Daoy (cell line): ENCODE results near the gene STARD7. TPM values are rescaled to one million over a fixed set of nuclear protein-coding genes. Genes with fewer than 3 reads are reported as not detected.

Experiments used
- DNase-seq: peaks from one replicate; pipeline ENCODE4 v3.0.0-alpha.2; 2015; ENCODE audit warnings: low read depth
- total RNA-seq: library from RNA; depleted of rRNA; stranded (reverse); fragments of >200 nt; shearing (Covaris generic); gene quantifications from 2 replicates; pipeline ENCODE4 v1.2.3, GENCODE V29; 2014; rRNA removed

The STARD7 gene
- total RNA-seq, 1 experiment from 2014 or later = 176 TPM

- DNase-seq = no peak
Observed at GRCh38 chr2:96136129-96136720, 72.4 kb downstream of the STARD7 start.

DNA sequence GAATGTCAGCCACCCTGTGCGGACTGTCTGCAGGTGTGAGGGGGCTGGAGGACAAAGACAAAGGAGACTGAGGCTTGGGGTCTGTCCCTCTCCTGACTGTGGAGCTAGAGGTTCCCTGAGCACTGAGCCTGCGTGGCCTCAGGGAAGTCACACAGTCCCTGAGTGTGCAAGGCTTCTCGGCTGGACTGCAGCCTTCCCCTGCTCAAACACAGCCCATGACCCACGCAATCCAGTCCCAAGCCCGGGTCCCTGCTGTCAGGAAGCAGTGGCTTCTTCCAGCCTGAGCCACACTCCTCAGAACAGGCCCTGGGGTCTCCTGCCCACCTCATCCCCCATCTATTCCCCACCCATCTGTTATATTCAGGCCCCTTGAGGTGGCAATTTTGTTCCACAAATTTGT is 73.0 kb downstream of the STARD7 start:
- no peak for DNase-seq

DNA sequence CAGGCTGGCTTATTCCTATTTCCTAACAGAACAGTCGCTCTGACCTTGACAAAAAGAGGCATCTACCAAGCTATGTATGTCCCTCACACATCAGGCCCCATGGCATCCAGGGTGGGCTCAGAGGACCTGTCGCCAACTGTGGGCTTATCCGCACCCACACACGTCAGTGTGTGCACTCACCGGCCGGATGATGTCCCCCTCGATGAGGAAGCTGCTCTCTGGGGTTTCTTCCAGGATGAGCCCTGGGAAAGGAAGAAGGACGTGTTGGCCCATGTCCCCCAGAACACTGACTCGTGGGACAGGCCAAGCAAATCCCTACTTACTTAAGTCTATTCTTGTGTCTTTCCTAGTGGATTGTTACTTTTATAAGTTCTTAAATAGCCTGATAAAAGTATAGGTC is 73.5 kb downstream of the STARD7 start:
- DNase-seq = no peak

Other genes starting within 250 kb of the STARD7 start
- gene ANKRD36C, start 217.0 kb downstream of the STARD7 start, total RNA-seq = 8.5 and 10.9 TPM in 2 replicates
- gene GPAT2, start 173.9 kb downstream of the STARD7 start, total RNA-seq = 0.06 TPM in 1 of 2 replicates, not detected in the other
- gene ADRA2B, start 92.3 kb downstream of the STARD7 start, total RNA-seq = 0.42 TPM in 1 of 2 replicates, not detected in the other
- not detected in 2 replicates for gene ASTL, start 70.3 kb downstream of the STARD7 start, total RNA-seq
- gene DUSP2, start 63.4 kb downstream of the STARD7 start, total RNA-seq = 21.1 and 24.4 TPM in 2 replicates
- 16.2 and 19.1 TPM in 2 replicates for gene TMEM127, start 57.2 kb upstream of the STARD7 start, total RNA-seq
- 136 and 166 TPM in 2 replicates for gene CIAO1, start 57.4 kb upstream of the STARD7 start, total RNA-seq
- gene SNRNP200, start 96.7 kb upstream of the STARD7 start, total RNA-seq = 29.2 and 34.9 TPM in 2 replicates
- 2.4 and 2.7 TPM in 2 replicates for gene ITPRIPL1, start 116.5 kb upstream of the STARD7 start, total RNA-seq
- 56.2 and 66.9 TPM in 2 replicates for gene NCAPH, start 126.9 kb upstream of the STARD7 start, total RNA-seq